ENCODE measurements around the gene PRR35.

GRCh38 chr16:554297-554621, 5.9 kb upstream of the PRR35 start:
- TF ChIP-seq CTCF (IDR thresholded peaks at IDR 0.05): no peak
- TF ChIP-seq ZFX (IDR thresholded peaks at IDR 0.05; ENCODE audit: borderline replicate concordance): no peak

All from 22Rv1 (cell line).